Measurements from ENCODE around the gene FOXD4L6.
"Not testable (repeated sequence)": the region's sequence is repeated elsewhere in the genome, so short reads cannot be mapped to it uniquely, and the experiment has no call there.

The FOXD4L6 gene

GRCh38 chr9:41100508-41100907, 28.0 kb downstream of the FOXD4L6 start:
- DNase-seq (ENCODE audit: low read depth in 2 of 2): not testable (repeated sequence)

- not testable (repeated sequence) for DNase-seq (ENCODE audit: low read depth in 2 of 2)
Measured at GRCh38 chr9:41098759-41099158, 29.7 kb downstream of the FOXD4L6 start.

- DNase-seq (ENCODE audit: low read depth in 2 of 2): not testable (repeated sequence)
Measured at GRCh38 chr9:41095060-41095459, 33.4 kb downstream of the FOXD4L6 start.

- DNase-seq (ENCODE audit: low read depth in 2 of 2): not testable (repeated sequence)
Measured at GRCh38 chr9:41094010-41094773, 34.3 kb downstream of the FOXD4L6 start.

- not testable (repeated sequence) for DNase-seq (ENCODE audit: low read depth in 2 of 2)
Measured at GRCh38 chr9:41090922-41091321, 37.6 kb downstream of the FOXD4L6 start.

- DNase-seq (ENCODE audit: low read depth in 2 of 2): not testable (repeated sequence)
Measured at GRCh38 chr9:41090386-41090785, 38.1 kb downstream of the FOXD4L6 start.

- not testable (repeated sequence) for DNase-seq (ENCODE audit: low read depth in 2 of 2)
Measured at GRCh38 chr9:41088450-41089059, 39.9 kb downstream of the FOXD4L6 start.

- not testable (repeated sequence) for DNase-seq (ENCODE audit: low read depth in 2 of 2)
Measured at GRCh38 chr9:41087929-41088328, 40.6 kb downstream of the FOXD4L6 start.

GRCh38 chr9:41087157-41087780, 41.2 kb downstream of the FOXD4L6 start:
- DNase-seq (ENCODE audit: low read depth in 2 of 2): not testable (repeated sequence)

GRCh38 chr9:41086685-41087084, 41.8 kb downstream of the FOXD4L6 start:
- DNase-seq (ENCODE audit: low read depth in 2 of 2): not testable (repeated sequence)

- DNase-seq (ENCODE audit: low read depth in 2 of 2): not testable (repeated sequence)
Measured at GRCh38 chr9:41086215-41086614, 42.3 kb downstream of the FOXD4L6 start.

- DNase-seq (ENCODE audit: low read depth in 2 of 2): not testable (repeated sequence)
Measured at GRCh38 chr9:41082358-41082757, 46.1 kb downstream of the FOXD4L6 start.

- not testable (repeated sequence) for DNase-seq (ENCODE audit: low read depth in 2 of 2)
Measured at GRCh38 chr9:41079464-41079863, 49.0 kb downstream of the FOXD4L6 start.

GRCh38 chr9:41077586-41077985, 50.9 kb downstream of the FOXD4L6 start:
- DNase-seq (ENCODE audit: low read depth in 2 of 2): not testable (repeated sequence)

Data from stimulated activated CD8-positive, alpha-beta memory T cell treated with anti-CD3 and anti-CD28 coated beads, Interleukin-15, amount 100 ng/mL, for 4 hours (primary cell).